ENCODE measurements around the gene TMEM100. TPM values are rescaled to one million over a fixed set of nuclear protein-coding genes. Genes with fewer than 3 reads are reported as not detected.

TMEM100 gene
- total and polyA plus RNA-seq, 8 donors: 0.29 to 51.6 (median 26.1) TPM

DNA sequence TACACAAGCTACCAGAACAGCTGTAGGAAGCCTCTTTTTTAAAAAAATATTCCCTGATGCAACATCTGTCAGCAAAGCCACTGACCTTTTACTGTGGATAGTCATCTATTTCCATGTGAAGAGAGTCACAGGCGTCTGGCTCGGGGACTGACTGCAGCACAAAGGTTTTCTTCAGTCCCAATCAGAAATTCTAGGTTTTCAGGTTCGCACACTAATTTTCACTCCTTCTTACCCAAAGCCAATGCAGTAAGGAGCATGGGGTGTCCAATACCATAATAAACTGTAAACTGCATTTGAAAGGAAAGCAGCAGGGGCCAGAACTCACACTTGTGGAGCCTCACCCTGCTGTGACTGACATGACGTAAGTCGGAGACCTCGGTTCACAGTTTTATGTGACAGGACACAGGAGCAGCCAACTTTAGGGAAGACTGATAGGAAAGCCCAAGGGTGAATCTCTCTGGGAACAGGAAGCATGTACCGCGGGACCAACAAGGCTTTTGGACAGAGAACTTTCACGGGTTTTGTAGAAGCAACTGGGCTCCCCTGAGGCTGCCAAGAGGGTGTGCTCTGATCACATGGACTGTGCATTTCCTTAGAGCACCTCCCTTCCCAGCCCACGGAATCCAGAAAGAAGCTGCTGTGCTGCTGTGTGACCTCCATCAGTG is 9.1 kb upstream of the TMEM100 start:
- no peak for TF ChIP-seq EP300 (IDR thresholded peaks at IDR 0.05)
- TF ChIP-seq CTCF (IDR thresholded peaks at IDR 0.05): no peak
- peak in 2 of 3 donors; percentile 3 to 53 for TF ChIP-seq POLR2AphosphoS5 (IDR thresholded peaks at IDR 0.05)
- TF ChIP-seq POLR2A (IDR thresholded peaks at IDR 0.05): no peak
- Histone ChIP-seq H3K4me3 (peak overlapping the region in 3 of 4 donors; percentile 15 to 17 (median 15)), H3K36me3 (no peaks in the 10 kb centered on the region), H3K4me1 (peaks cover 0 to 74% (median 32%) of the 10 kb centered on the region in 4 donors), H3K27ac (peak overlapping the region; percentile 50 to 84 (median 77)), H3K27me3 (no peaks in the 10 kb centered on the region), H3K9me3 (no peaks in the 10 kb centered on the region)
- intact Hi-C loops (cut with DNase I; ENCODE audit: low total_unique reads): no loop called here
- 33 to 47% (median 36%) methylated on average over 10 of the region's 10 CpGs for WGBS, 5 donors
- DNase-seq: peak in 1 of 2 donors; percentile 70

DNA sequence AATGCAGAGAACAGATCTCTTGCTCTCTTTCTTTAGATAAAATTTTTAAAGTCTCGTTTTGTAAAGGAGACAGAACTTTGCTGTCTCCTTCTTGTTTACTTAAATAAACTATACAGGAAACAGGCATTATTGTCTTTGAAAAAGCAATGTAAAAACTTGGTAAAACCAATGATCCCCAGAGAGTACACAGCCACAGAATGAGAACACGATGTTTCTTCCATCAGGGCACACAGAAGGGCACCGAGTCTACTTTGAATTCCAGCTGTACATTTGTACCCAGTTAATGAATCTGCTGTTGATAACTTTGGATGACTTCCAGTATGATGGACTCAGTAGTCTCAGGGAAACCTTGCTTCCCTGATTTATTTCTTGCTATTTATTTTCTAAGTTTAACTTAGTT is 8.1 kb upstream of the TMEM100 start:
- intact Hi-C loops (cut with DNase I; ENCODE audit: low total_unique reads): no loop called here
- TF ChIP-seq POLR2A (IDR thresholded peaks at IDR 0.05) (no peak), POLR2AphosphoS5 (IDR thresholded peaks at IDR 0.05) (peak in 1 of 3 donors; percentile 37), EP300 (IDR thresholded peaks at IDR 0.05) (peak; percentile 49), CTCF (IDR thresholded peaks at IDR 0.05) (no peak)
- 23 to 36% (median 31%) methylated on average over 3 of the region's 3 CpGs for WGBS, 5 donors
- H3K4me3 ChIP-seq: peak overlapping the region in 2 of 4 donors; percentile 15 to 17
- H3K9me3 ChIP-seq: no peaks in the 10 kb centered on the region
- peaks cover 0 to 83% (median 41%) of the 10 kb centered on the region in 4 donors for H3K4me1 ChIP-seq
- H3K27me3 ChIP-seq: no peaks in the 10 kb centered on the region
- no peak for DNase-seq
- H3K36me3 ChIP-seq: no peaks in the 10 kb centered on the region
- H3K27ac ChIP-seq: peak overlapping the region in 4 of 5 donors; percentile 50 to 84 (median 80)

DNA sequence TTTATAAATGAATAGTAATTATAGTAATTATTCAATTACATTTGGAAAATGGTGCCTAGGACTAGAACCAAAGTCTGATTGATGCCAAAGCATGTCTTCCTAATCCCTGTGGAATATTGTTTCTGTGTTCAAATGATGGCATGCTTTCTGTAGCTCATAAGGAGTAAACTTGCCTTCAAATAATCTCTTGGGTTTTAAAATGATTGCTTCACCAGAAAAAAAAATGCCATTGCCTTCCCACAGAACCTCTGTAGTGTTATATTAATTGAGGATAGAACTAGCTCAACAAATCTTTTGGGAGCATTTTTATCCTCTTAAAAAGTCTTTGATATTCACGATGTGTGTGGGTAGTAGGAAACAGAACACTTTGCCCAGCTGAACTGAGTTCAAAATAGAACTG is 7.7 kb upstream of the TMEM100 start:
- H3K36me3 ChIP-seq: no peaks in the 10 kb centered on the region
- intact Hi-C loops (cut with DNase I; ENCODE audit: low total_unique reads): no loop called here
- no peaks in the 10 kb centered on the region for H3K27me3 ChIP-seq
- H3K4me1 ChIP-seq: peaks cover 0 to 84% (median 42%) of the 10 kb centered on the region in 4 donors
- TF ChIP-seq CTCF (IDR thresholded peaks at IDR 0.05) (no peak), POLR2A (IDR thresholded peaks at IDR 0.05) (no peak), POLR2AphosphoS5 (IDR thresholded peaks at IDR 0.05) (no peak), EP300 (IDR thresholded peaks at IDR 0.05) (no peak)
- H3K27ac ChIP-seq: peak overlapping the region in 4 of 5 donors; percentile 50 to 84 (median 80)
- DNase-seq: no peak
- WGBS, 5 donors: 8 to 25% (median 16%) methylated on average over 1 of the region's 1 CpG
- H3K9me3 ChIP-seq: no peaks in the 10 kb centered on the region
- peak overlapping the region in 1 of 4 donors; percentile 17 for H3K4me3 ChIP-seq

DNA sequence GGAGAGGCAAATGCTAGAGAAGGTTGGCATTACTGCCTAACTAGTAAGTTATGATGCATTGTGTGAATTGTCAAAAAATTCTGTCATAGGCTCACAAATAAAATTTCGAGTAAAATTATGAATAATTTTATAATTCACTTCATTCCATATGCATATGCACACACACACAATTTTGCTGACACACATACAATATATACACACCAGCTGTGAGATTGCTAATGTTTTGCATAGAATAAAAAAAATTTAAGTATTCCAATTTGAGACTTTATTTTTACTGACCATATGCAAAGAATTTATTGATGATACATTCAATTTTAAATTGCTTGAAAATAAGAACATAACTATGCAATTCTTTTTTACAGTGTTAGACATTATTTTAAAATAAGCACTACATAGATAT is 6.8 kb upstream of the TMEM100 start:
- TF ChIP-seq POLR2A (IDR thresholded peaks at IDR 0.05): no peak
- TF ChIP-seq CTCF (IDR thresholded peaks at IDR 0.05): no peak
- no peak for TF ChIP-seq POLR2AphosphoS5 (IDR thresholded peaks at IDR 0.05)
- no peak for TF ChIP-seq EP300 (IDR thresholded peaks at IDR 0.05)
- Histone ChIP-seq H3K4me1 (peaks cover 0 to 82% (median 40%) of the 10 kb centered on the region in 4 donors), H3K4me3 (no peak overlapping the region), H3K36me3 (no peaks in the 10 kb centered on the region), H3K27ac (peak overlapping the region in 2 of 5 donors; percentile 30 to 67), H3K27me3 (no peaks in the 10 kb centered on the region), H3K9me3 (no peaks in the 10 kb centered on the region)
- WGBS, 5 donors: 60 to 89% (median 77%) methylated on average over 1 of the region's 1 CpG
- no peak for DNase-seq
- intact Hi-C loops (cut with DNase I; ENCODE audit: low total_unique reads): no loop called here

All from stomach (tissue), 9 donors.